Peyer's patch (tissue), 4 donors: Measurements from ENCODE around the gene FAM50B.

ENCODE experiments used
- CTCF ChIP-seq, 6 experiments: fragments of 450-650 bp in 4 of 6; fragments of 200-600 bp in 2 of 6; sonication (generic) in 1 of 6; IDR thresholded peaks; one replicate each; pipeline ENCODE4 v1.5.1; 2017 to 2019; ENCODE audit warnings: antibody characterized with exemption in 6 of 6, mild to moderate bottlenecking in 3 of 6, moderate library complexity in 1 of 6
- POLR2A ChIP-seq, 2 donors: fragments of 450-650 bp; IDR thresholded peaks; one replicate each; pipeline ENCODE4 v1.5.1; 2017; ENCODE audit warnings: antibody characterized with exemption in 2 of 2, mild to moderate bottlenecking in 2 of 2, moderate library complexity in 2 of 2

- TF ChIP-seq POLR2A (IDR thresholded peaks at IDR 0.05) (no peak), CTCF (IDR thresholded peaks at IDR 0.05) (no peak)
Measured at GRCh38 chr6:3855866-3856265, 6.7 kb downstream of the FAM50B start.
